HG03196 (cell line): Measurements from ENCODE around the gene SERTAD4.

Experiments
- ATAC-seq: cut with Tn5 transposase; IDR thresholded peaks from one replicate; pipeline ENCODE4 v1.9.1; 2021; ENCODE audit not compliant: unreplicated experiment

Gene SERTAD4

GRCh38 chr1:210231846-210232510 is 618 bp upstream of the SERTAD4 start:
- no peak for ATAC-seq

- no peak for ATAC-seq
Measured at GRCh38 chr1:210233216-210233494, 559 bp downstream of the SERTAD4 start.

GRCh38 chr1:210233495-210234328 is 1.1 kb downstream of the SERTAD4 start:
- ATAC-seq: no peak

GRCh38 chr1:210234329-210234757 is 1.7 kb downstream of the SERTAD4 start:
- no peak for ATAC-seq

- no peak for ATAC-seq
Measured at GRCh38 chr1:210235363-210236053, 2.9 kb downstream of the SERTAD4 start.

- no peak for ATAC-seq
Measured at GRCh38 chr1:210236386-210236839, 3.8 kb downstream of the SERTAD4 start.

GRCh38 chr1:210236840-210237409 is 4.3 kb downstream of the SERTAD4 start:
- no peak for ATAC-seq

- no peak for ATAC-seq
Measured at GRCh38 chr1:210237479-210237878, 4.9 kb downstream of the SERTAD4 start.

GRCh38 chr1:210237981-210238380 is 5.4 kb downstream of the SERTAD4 start:
- ATAC-seq: no peak

GRCh38 chr1:210239349-210240111 is 6.9 kb downstream of the SERTAD4 start:
- no peak for ATAC-seq

GRCh38 chr1:210241121-210241520 is 8.5 kb downstream of the SERTAD4 start:
- ATAC-seq: no peak

- no peak for ATAC-seq
Measured at GRCh38 chr1:210244746-210245367, 12.3 kb downstream of the SERTAD4 start.

GRCh38 chr1:210246447-210246846 is 13.9 kb downstream of the SERTAD4 start:
- peak; percentile 58 for ATAC-seq

- no peak for ATAC-seq
Measured at GRCh38 chr1:210248341-210248740, 15.7 kb downstream of the SERTAD4 start.

- ATAC-seq: no peak
Measured at GRCh38 chr1:210250665-210250997, 18.0 kb downstream of the SERTAD4 start.

GRCh38 chr1:210250998-210251679 is 18.5 kb downstream of the SERTAD4 start:
- no peak for ATAC-seq

GRCh38 chr1:210251680-210252490 is 19.3 kb downstream of the SERTAD4 start:
- no peak for ATAC-seq

GRCh38 chr1:210252621-210253051 is 20.0 kb downstream of the SERTAD4 start:
- no peak for ATAC-seq

GRCh38 chr1:210254298-210254697 is 21.7 kb downstream of the SERTAD4 start:
- ATAC-seq: no peak
